H1 (cell line): ENCODE results near the gene HK2. TPM values are rescaled to one million over a fixed set of nuclear protein-coding genes. Genes with fewer than 3 reads are reported as not detected.

ENCODE experiments used
- CTCF ChIA-PET: fragments of 300-600 bp; sonication (Branson Sonifier 250); formaldehyde crosslinking; loops from one replicate; lab custom pipeline; 2021; ENCODE audit not compliant: partially characterized antibody; lab: Charles Lee
- POLR2A ChIA-PET: fragments of 300-600 bp; sonication (Branson Sonifier 250); formaldehyde crosslinking; loops from one replicate; lab custom pipeline; 2021; ENCODE audit warnings: inconsistent platforms; ENCODE audit not compliant: partially characterized antibody; lab: Charles Lee
- DNase-seq, 2 experiments: peaks; one replicate each; pipeline versions ENCODE4 v3.0.0 to v3.0.0-alpha.2; 2010 to 2022; ENCODE audit warnings: low spot score in 2 of 2, low read depth in 1 of 2, mixed read lengths in 1 of 2
- FAIRE-seq: peaks from 2 replicates; lab custom pipeline; 2011; peaks lifted over from hg19 to GRCh38; lab: Jason Lieb, UNC
- H2AFZ ChIP-seq: 2 replicates; pipeline ENCODE4 v1.8.1; 2012; ENCODE audit warnings: low read length, inconsistent platforms
- H2AK5ac ChIP-seq: 2 replicates; pipeline ENCODE4 v1.6.1; 2013; ENCODE audit warnings: low read depth, low read length
- H2BK120ac ChIP-seq: replicated peaks from 2 replicates; pipeline ENCODE3; 2013; ENCODE audit warnings: low read depth, low read length, inconsistent platforms
- H2BK12ac ChIP-seq: 2 replicates; pipeline ENCODE4 v1.6.1; 2013; ENCODE audit warnings: low read depth, low read length
- H2BK15ac ChIP-seq: 2 replicates; pipeline ENCODE4 v1.6.1; 2013; ENCODE audit warnings: low read length
- H2BK20ac ChIP-seq: 2 replicates; pipeline ENCODE4 v1.6.1; 2013; ENCODE audit warnings: low read length
- H2BK5ac ChIP-seq: 2 replicates; pipeline ENCODE4 v1.6.1; 2013; ENCODE audit warnings: low read depth, low read length
- H3K14ac ChIP-seq: 2 replicates; pipeline ENCODE4 v1.6.1; 2013; ENCODE audit warnings: inconsistent platforms; ENCODE audit not compliant: insufficient read length
- H3K18ac ChIP-seq: 2 replicates; pipeline ENCODE4 v1.6.1; 2013; ENCODE audit warnings: low read length; ENCODE audit errors: extremely low read depth
- H3K23ac ChIP-seq: 2 replicates; pipeline ENCODE4 v1.6.1; 2013; ENCODE audit warnings: inconsistent platforms; ENCODE audit not compliant: insufficient read length
- H3K23me2 ChIP-seq: 2 replicates; pipeline ENCODE4 v1.6.1; 2013; ENCODE audit warnings: low read depth, low read length
- H3K27ac ChIP-seq: 2 replicates; pipeline ENCODE4 v1.6.1; 2011; ENCODE audit warnings: low read depth, low read length, inconsistent platforms
- H3K27me3 ChIP-seq, 4 experiments: replicated peaks in 1 of 4; 1 replicate in 1 of 4; 2 replicates in 3 of 4; pipeline versions ENCODE4 v1.6.1 to v1.8.1; 2011 to 2013; ENCODE audit warnings: low read length in 3 of 4, mild to moderate bottlenecking in 3 of 4, inconsistent platforms in 2 of 4, mixed read lengths in 2 of 4, moderate library complexity in 1 of 4; ENCODE audit not compliant: control insufficient read depth in 3 of 4, insufficient read depth in 3 of 4; ENCODE audit errors: extremely low read depth in 1 of 4
- H3K36me3 ChIP-seq, 4 experiments: 2 replicates each; pipeline versions ENCODE4 v1.6.1 to v1.8.1; 2011 to 2013; ENCODE audit warnings: mild to moderate bottlenecking in 4 of 4, low read length in 3 of 4, moderate library complexity in 2 of 4, control low read depth in 1 of 4, inconsistent platforms in 1 of 4; ENCODE audit not compliant: insufficient read depth in 4 of 4, control insufficient read depth in 2 of 4
- H3K4ac ChIP-seq: replicated peaks from 2 replicates; pipeline ENCODE3; 2013; ENCODE audit warnings: low read length, low read depth, mixed read lengths, inconsistent platforms; ENCODE audit not compliant: insufficient read length
- H3K4me1 ChIP-seq, 4 experiments: replicated peaks in 1 of 4; 1 replicate in 1 of 4; 2 replicates in 3 of 4; pipeline versions ENCODE4 v1.6.1 to v1.8.1; 2011 to 2013; ENCODE audit warnings: low read length in 3 of 4, inconsistent platforms in 2 of 4, mixed read lengths in 1 of 4; ENCODE audit not compliant: insufficient read depth in 4 of 4, control insufficient read depth in 3 of 4
- H3K4me2 ChIP-seq, 2 experiments: 2 replicates each; pipeline versions ENCODE4 v1.6.1 to v1.8.1; 2011 to 2013; ENCODE audit warnings: low read depth in 2 of 2, low read length in 2 of 2, control low read depth in 1 of 2, inconsistent platforms in 1 of 2, mild to moderate bottlenecking in 1 of 2; ENCODE audit not compliant: insufficient read depth in 1 of 2
- H3K4me3 ChIP-seq, 4 experiments: fragments of 200-600, 300-600 bp in 1 of 4; sonication (generic), shearing (Covaris generic), sonication (Bioruptor Twin) in 1 of 4; 2 replicates each; pipeline versions ENCODE4 v1.5.1 to v1.8.1; 2011 to 2016; ENCODE audit warnings: low read length in 4 of 4, low read depth in 3 of 4, control low read depth in 2 of 4, inconsistent platforms in 2 of 4, mild to moderate bottlenecking in 2 of 4, mixed read lengths in 1 of 4, moderate library complexity in 1 of 4; ENCODE audit not compliant: insufficient read depth in 2 of 4; ENCODE audit errors: extremely low read depth in 1 of 4
- H3K56ac ChIP-seq: replicated peaks from 2 replicates; pipeline ENCODE3; 2013; ENCODE audit warnings: low read depth, mild to moderate bottlenecking, mixed read lengths, low read length, inconsistent platforms; ENCODE audit not compliant: insufficient read length
- H3K79me1 ChIP-seq: 2 replicates; pipeline ENCODE4 v1.6.1; 2013; ENCODE audit warnings: low read depth, low read length, control low read depth
- H3K79me2 ChIP-seq, 2 experiments: 2 replicates each; pipeline versions ENCODE4 v1.6.1 to v1.8.1; 2012 to 2013; ENCODE audit warnings: low read length in 2 of 2, mild to moderate bottlenecking in 2 of 2, inconsistent platforms in 1 of 2; ENCODE audit not compliant: insufficient read depth in 2 of 2, control insufficient read depth in 1 of 2
- H3K9ac ChIP-seq, 4 experiments: replicated peaks in 1 of 4; 1 replicate in 1 of 4; 2 replicates in 3 of 4; pipeline versions ENCODE4 v1.6.1 to v1.8.1; 2011 to 2013; ENCODE audit warnings: low read depth in 3 of 4, low read length in 3 of 4, control low read depth in 2 of 4, mild to moderate bottlenecking in 2 of 4, moderate library complexity in 2 of 4, inconsistent platforms in 1 of 4; ENCODE audit errors: extremely low read depth in 1 of 4
- H3K9me3 ChIP-seq, 2 experiments: 2 replicates each; pipeline versions ENCODE4 v1.6.1 to v1.8.1; 2012 to 2013; ENCODE audit warnings: mild to moderate bottlenecking in 2 of 2, moderate library complexity in 2 of 2, control low read depth in 1 of 2, inconsistent platforms in 1 of 2, low read depth in 1 of 2, low read length in 1 of 2, mixed read lengths in 1 of 2; ENCODE audit not compliant: insufficient read depth in 2 of 2
- H4K20me1 ChIP-seq, 2 experiments: replicated peaks in 1 of 2; 2 replicates each; pipeline versions ENCODE3 to v1.8.1; 2011 to 2013; ENCODE audit warnings: inconsistent platforms in 2 of 2, low read length in 2 of 2, mild to moderate bottlenecking in 1 of 2; ENCODE audit not compliant: insufficient read depth in 2 of 2, control insufficient read depth in 1 of 2
- H4K5ac ChIP-seq: 2 replicates; pipeline ENCODE4 v1.6.1; 2013; ENCODE audit warnings: low read length, low read depth, mixed read lengths, inconsistent platforms; ENCODE audit not compliant: insufficient read length
- H4K8ac ChIP-seq: 2 replicates; pipeline ENCODE4 v1.8.0; 2013; ENCODE audit warnings: mild to moderate bottlenecking, moderate library complexity, low read length, inconsistent platforms; ENCODE audit not compliant: insufficient read depth; ENCODE audit errors: extremely low read depth
- H4K91ac ChIP-seq: replicated peaks from 2 replicates; pipeline ENCODE3; 2013; ENCODE audit warnings: low read length, mixed read lengths, inconsistent platforms; ENCODE audit not compliant: insufficient read length
- CBX5 ChIP-seq: fragments of 300-800, 300-1000 bp; sonication (generic); IDR thresholded peaks from 2 replicates; pipeline ENCODE4 v1.7.1; 2016; ENCODE audit warnings: antibody characterized with exemption, low read length, low read depth
- CHD1 ChIP-seq: IDR thresholded peaks from 2 replicates; pipeline ENCODE4 v1.6.1; 2012; ENCODE audit warnings: low read depth, low read length, improper control_type of control experiment
- GTF2F1 ChIP-seq: IDR thresholded peaks from 2 replicates; pipeline ENCODE4 v1.6.1; 2012; ENCODE audit warnings: low read depth, low read length, improper control_type of control experiment, borderline replicate concordance
- HDAC6 ChIP-seq: IDR thresholded peaks from one replicate; pipeline ENCODE4 v1.7.1; 2012; ENCODE audit warnings: low read depth, mild to moderate bottlenecking, inconsistent platforms, low read length, moderate library complexity
- JUN ChIP-seq: IDR thresholded peaks from 2 replicates; pipeline ENCODE4 v1.6.1; 2011; ENCODE audit warnings: low read depth, mild to moderate bottlenecking, improper control_type of control experiment, low read length
- NRF1 ChIP-seq: IDR thresholded peaks from 2 replicates; pipeline ENCODE4 v1.6.1; 2011; ENCODE audit warnings: mild to moderate bottlenecking, low read depth, low read length, improper control_type of control experiment
- POLR2AphosphoS5 ChIP-seq: IDR thresholded peaks from 2 replicates; pipeline ENCODE4 v1.6.1; 2011; ENCODE audit warnings: low read depth, low read length
- RNF2 ChIP-seq: fragments of 200-900, 300-1000 bp; sonication (generic); IDR thresholded peaks from 2 replicates; pipeline ENCODE4 v1.7.1; 2016; ENCODE audit warnings: borderline replicate concordance, low read depth, mild to moderate bottlenecking, antibody characterized with exemption, low read length; ENCODE audit not compliant: poor library complexity, severe bottlenecking; ENCODE audit errors: missing control alignments
- RXRA ChIP-seq: IDR thresholded peaks from 2 replicates; pipeline ENCODE4 v1.6.1; 2011; ENCODE audit warnings: low read depth, mild to moderate bottlenecking, low read length, moderate library complexity; ENCODE audit not compliant: insufficient read depth
- SAP30 ChIP-seq: fragments of 300-600 bp; sonication (generic); IDR thresholded peaks from 2 replicates; pipeline ENCODE4 v1.7.1; 2012; ENCODE audit warnings: low read length, moderate library complexity, mild to moderate bottlenecking, inconsistent platforms; ENCODE audit not compliant: insufficient read depth, insufficient replicate concordance
- SIRT6 ChIP-seq: IDR thresholded peaks from one replicate; pipeline ENCODE4 v1.7.1; 2012; ENCODE audit warnings: low read length, inconsistent platforms
- SRF ChIP-seq: IDR thresholded peaks from 2 replicates; pipeline ENCODE4 v1.6.1; 2011; ENCODE audit warnings: mild to moderate bottlenecking, low read depth, low read length, moderate library complexity
- WGBS, 2 experiments: shearing (Covaris generic) in 1 of 2; methylation state at CpG; one replicate each; pipeline versions ENCODE4 v1.1.6 to v1.1.7; 2013 to 2015; ENCODE audit warnings: low lambda C conversion rate in 2 of 2, mixed read lengths in 2 of 2, inconsistent platforms in 1 of 2, low coverage in 1 of 2, missing lambda C conversion rate in 1 of 2; ENCODE audit not compliant: insufficient replicate concordance in 2 of 2, insufficient coverage in 1 of 2, insufficient read length in 1 of 2; ENCODE audit errors: extremely low coverage in 1 of 2, missing lambda C conversion rate in 1 of 2; 5-methylcytosine and 5-hydroxymethylcytosine counted together
- polyA plus RNA-seq, 7 experiments: library from polyadenylated mRNA; depleted of rRNA in 3 of 7; stranded (reverse) in 5 of 7; unstranded in 2 of 7; fragments of >200 nt in 5 of 7; fragments of 200-250 nt in 2 of 7; gene quantifications; 1 replicate in 5 of 7; 2 replicates in 1 of 7; 4 replicates in 1 of 7; pipeline versions ENCODE4 v1.2.1 to v1.2.3, GENCODE V29; 2011 to 2013; ENCODE audit warnings: missing spikeins in 2 of 7, mixed read lengths in 2 of 7
- total RNA-seq: library from RNA; stranded (reverse); fragmentation: NEBNext Ultra II Directional; extraction: Animal tissue kit (Norgen Biotek cat#: 25700); gene quantifications from 2 replicates; pipeline ENCODE4 v1.2.1, GENCODE V29; 2021
- TF ChIP-seq, protein P1 (sequence below): IDR thresholded peaks from 2 replicates; pipeline ENCODE4 v1.6.1; 2012; ENCODE audit warnings: low read length, inconsistent platforms

Gene HK2
- total and polyA plus RNA-seq, 2 of the 8 experiments (the other 6 are each of a cell fraction or from before 2014, with no cell fraction given), result 22.1 to 61.9 TPM

DNA sequence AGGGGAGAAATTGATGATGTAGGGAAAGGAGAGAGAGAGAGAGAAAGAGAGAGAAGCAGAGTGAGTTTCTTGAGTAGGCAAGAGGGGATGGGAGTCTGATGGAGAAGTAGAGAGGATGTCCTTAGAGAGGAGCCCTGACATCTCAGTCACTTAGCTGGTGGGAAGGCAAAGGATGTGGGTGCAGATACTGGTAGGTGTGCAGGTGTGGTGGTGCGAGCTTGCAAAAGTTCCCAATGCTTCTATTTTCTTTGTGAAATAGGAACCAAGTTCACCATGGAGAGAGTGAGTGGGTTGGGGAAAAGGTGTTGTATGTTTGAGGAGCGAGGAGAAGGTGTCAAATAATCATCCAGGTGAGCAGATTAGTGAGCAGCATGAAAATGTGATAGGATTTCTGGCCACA is 98.0 kb downstream of the HK2 start:
- H3K4me2 ChIP-seq, result no peak overlapping the region
- H2BK20ac ChIP-seq, result no peak overlapping the region
- H3K4ac ChIP-seq, result no peak overlapping the region
- H3K27ac ChIP-seq, result no peak overlapping the region
- H4K5ac ChIP-seq, result no peak overlapping the region
- H3K56ac ChIP-seq, result no peak overlapping the region
- H3K79me2 ChIP-seq, result no peaks in the 10 kb centered on the region
- DNase-seq (no peak), FAIRE-seq (no peak)
- no peak overlapping the region for H2AK5ac ChIP-seq
- no peaks in the 10 kb centered on the region for H3K36me3 ChIP-seq
- ChIA-PET CTCF (no interaction called here), POLR2A (interaction anchor here (1.5 kb wide), 1 partner anchor 97 kb away, joined by 3 read pairs; no protein-coding TSS in a partner anchor)
- H3K23me2 ChIP-seq, result no peaks in the 10 kb centered on the region
- no peak overlapping the region for H3K23ac ChIP-seq
- no peaks in the 10 kb centered on the region for H3K9me3 ChIP-seq
- H3K79me1 ChIP-seq, result no peaks in the 10 kb centered on the region
- no peak overlapping the region for H2BK15ac ChIP-seq
- no peak overlapping the region for H2BK5ac ChIP-seq
- no peak overlapping the region for H4K91ac ChIP-seq
- no peak overlapping the region for H3K18ac ChIP-seq
- no peak overlapping the region for H3K4me3 ChIP-seq
- H4K8ac ChIP-seq, result no peak overlapping the region
- H3K14ac ChIP-seq, result no peak overlapping the region
- WGBS, 2 experiments, result 91 to 100% methylated on average over 1 to 2 of the region's 2 CpGs
- no peak overlapping the region for H2BK120ac ChIP-seq
- H4K20me1 ChIP-seq, result no peaks in the 10 kb centered on the region
- no peak overlapping the region for H2AFZ ChIP-seq
- no peaks in the 10 kb centered on the region for H3K27me3 ChIP-seq
- no peak overlapping the region for H2BK12ac ChIP-seq
- H3K4me1 ChIP-seq, result no peaks in the 10 kb centered on the region
- no peak overlapping the region for H3K9ac ChIP-seq
- TF ChIP-seq HDAC6 (no peak), GTF2F1 (no peak), NRF1 (no peak), RXRA (no peak), SIRT6 (no peak), CBX5 (no peak), CHD1 (no peak), SRF (no peak), SAP30 (no peak), JUN (no peak), POLR2AphosphoS5 (no peak), RNF2 (no peak)
- TF ChIP-seq, protein P1, sequence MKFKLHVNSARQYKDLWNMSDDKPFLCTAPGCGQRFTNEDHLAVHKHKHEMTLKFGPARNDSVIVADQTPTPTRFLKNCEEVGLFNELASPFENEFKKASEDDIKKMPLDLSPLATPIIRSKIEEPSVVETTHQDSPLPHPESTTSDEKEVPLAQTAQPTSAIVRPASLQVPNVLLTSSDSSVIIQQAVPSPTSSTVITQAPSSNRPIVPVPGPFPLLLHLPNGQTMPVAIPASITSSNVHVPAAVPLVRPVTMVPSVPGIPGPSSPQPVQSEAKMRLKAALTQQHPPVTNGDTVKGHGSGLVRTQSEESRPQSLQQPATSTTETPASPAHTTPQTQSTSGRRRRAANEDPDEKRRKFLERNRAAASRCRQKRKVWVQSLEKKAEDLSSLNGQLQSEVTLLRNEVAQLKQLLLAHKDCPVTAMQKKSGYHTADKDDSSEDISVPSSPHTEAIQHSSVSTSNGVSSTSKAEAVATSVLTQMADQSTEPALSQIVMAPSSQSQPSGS, result no peak
